ENCODE data around the gene C3orf18.

The C3orf18 gene

DNA sequence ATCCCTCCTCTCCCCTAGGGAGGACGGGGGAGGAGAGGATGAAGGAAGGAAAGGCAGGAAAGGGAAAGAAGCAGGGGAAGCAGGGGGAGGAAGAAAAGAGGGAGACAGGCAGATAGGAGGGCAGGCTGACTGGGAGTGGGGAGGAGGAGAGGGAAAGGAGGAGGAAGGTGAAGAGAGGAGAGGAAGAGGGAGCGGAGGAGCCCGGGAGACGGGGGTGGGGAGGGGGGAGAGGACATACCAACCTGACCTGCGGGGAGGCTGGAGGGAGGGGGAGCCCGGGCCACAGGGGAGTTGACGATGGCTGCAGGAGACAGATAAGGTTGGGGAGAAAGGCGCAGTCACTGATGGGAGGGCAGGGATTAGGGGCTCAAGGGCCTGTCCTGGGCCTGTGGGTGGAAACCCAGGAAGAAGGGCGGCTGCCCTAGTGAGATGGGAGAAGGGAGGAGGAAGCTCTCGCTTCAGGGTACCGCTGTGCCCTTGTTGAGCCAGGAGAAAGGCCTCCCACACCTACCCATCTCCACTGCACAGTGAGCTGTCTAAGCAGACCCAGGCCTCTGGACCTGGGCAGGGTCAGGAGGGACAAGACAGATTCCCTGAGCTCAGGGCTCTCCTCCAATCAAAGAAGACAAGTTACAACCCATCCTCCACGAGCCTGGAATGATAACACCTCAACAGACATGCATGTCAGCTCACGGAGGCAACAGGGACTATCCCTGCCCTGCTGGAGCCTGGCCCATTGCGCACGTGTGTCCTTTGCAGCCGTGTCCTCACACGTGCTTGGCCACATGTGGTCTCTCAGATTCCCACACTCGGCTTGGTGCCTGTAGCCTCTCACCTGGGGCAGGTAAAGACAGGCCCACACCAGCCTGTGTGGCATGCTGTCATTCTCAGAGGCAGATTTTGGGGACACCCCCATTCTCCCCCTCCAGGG is 27.9 kb downstream of the C3orf18 start:
- 0 out of 2 replicates have a peak, but pooled peaks cover 4% of the 10 kb centered on the region for H3K27me3 ChIP-seq (ENCODE audit: control insufficient read depth, insufficient read depth, low read length)
- no peak overlapping the region for H3K9ac ChIP-seq (ENCODE audit: low read length)
- H3K27ac ChIP-seq (ENCODE audit: low read depth, low read length), result no peak overlapping the region
- no peaks in the 10 kb centered on the region for H3K9me3 ChIP-seq (ENCODE audit: control insufficient read depth, insufficient read depth, low read depth, low read length)
- H3K4me3 ChIP-seq (ENCODE audit: low read depth, low read length), result no peak overlapping the region
- H3K36me3 ChIP-seq (ENCODE audit: control insufficient read depth, insufficient read depth, low read length), result no peaks in the 10 kb centered on the region
- peaks cover 25% of the 10 kb centered on the region for H3K4me1 ChIP-seq (ENCODE audit: control insufficient read depth, insufficient read depth, low read length)

DNA sequence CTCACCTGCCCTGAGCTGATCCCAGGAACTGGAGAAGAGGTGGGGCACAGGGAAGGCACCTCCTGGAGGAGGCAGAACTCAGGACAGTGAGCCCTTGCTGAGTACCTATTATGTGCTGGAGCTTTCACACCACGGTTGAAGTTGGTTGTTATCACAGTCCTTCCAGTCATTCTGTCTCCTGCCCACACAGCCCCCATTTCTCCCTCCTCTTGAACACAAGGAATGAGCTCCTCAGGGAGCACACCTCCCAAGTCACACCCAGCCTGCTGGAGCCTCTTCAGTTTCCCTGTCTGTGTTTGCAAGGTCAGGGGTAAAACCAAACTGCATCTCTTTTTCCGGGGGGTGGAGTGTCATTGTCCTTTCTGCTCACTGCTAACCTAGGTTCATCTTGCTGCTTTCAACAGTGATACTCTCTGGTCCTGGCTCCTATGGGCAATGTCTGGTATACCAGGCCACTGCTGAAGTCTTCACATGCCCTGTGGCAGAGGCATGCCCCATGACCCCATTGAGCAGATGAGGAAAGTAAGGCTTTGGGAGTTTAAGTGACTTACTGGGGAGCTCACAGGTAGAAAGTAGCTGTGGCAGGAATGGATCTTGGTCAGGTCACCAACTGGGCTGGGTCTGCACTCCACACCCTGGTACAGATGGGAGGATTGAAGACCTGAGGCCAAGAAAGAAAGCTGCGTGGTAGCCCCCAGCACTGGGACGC is 30.0 kb downstream of the C3orf18 start:
- peaks cover 39% of the 10 kb centered on the region for H3K4me1 ChIP-seq (ENCODE audit: control insufficient read depth, insufficient read depth, low read length)
- no peak overlapping the region for H3K9ac ChIP-seq (ENCODE audit: low read length)
- no peaks in the 10 kb centered on the region for H3K9me3 ChIP-seq (ENCODE audit: control insufficient read depth, insufficient read depth, low read depth, low read length)
- no peak overlapping the region for H3K4me3 ChIP-seq (ENCODE audit: low read depth, low read length)
- H3K27me3 ChIP-seq (ENCODE audit: control insufficient read depth, insufficient read depth, low read length), result peaks cover 8% of the 10 kb centered on the region; the same call in 1 of the 2 replicates
- no peak overlapping the region for H3K27ac ChIP-seq (ENCODE audit: low read depth, low read length)
- no peaks in the 10 kb centered on the region for H3K36me3 ChIP-seq (ENCODE audit: control insufficient read depth, insufficient read depth, low read length)

DNA sequence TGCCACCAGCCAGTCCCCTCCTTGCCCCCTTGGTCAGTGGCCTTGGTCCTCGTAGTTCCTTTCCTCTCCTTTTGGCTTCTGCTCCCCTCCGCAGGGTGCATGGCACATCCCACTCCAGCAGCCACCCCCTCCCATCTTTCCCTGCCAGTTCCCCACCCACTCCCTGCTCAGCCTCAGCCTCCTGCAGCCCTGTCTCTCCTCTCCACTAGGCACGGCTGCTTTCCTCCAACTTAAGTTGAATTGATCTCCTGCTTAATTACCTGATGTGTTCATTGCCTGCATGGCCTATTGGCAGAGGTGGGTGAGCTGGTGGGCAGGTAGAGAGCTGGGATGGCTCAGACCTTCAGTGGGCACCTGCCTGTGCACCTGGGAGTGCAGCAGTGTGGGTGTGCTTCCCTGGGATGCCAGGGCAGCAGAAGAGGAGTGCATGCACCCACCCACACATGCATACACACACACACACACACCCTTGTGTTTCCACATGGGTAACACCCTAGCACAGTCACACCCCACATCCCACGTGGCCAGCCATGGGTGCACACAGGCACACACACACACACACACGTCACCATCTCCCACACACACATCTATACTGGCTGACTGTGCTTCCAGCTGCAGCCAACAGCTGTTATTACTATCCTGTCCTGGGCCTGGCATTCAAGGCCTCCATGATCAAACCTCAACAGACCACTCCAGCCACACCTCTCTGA is 30.9 kb downstream of the C3orf18 start:
- peaks cover 13% of the 10 kb centered on the region for H3K27me3 ChIP-seq (ENCODE audit: control insufficient read depth, insufficient read depth, low read length)
- no peak overlapping the region for H3K27ac ChIP-seq (ENCODE audit: low read depth, low read length)
- H3K36me3 ChIP-seq (ENCODE audit: control insufficient read depth, insufficient read depth, low read length), result no peaks in the 10 kb centered on the region
- no peak overlapping the region for H3K9ac ChIP-seq (ENCODE audit: low read length)
- peaks cover 39% of the 10 kb centered on the region for H3K4me1 ChIP-seq (ENCODE audit: control insufficient read depth, insufficient read depth, low read length)
- H3K4me3 ChIP-seq (ENCODE audit: low read depth, low read length), result no peak overlapping the region
- H3K9me3 ChIP-seq (ENCODE audit: control insufficient read depth, insufficient read depth, low read depth, low read length), result no peaks in the 10 kb centered on the region

DNA sequence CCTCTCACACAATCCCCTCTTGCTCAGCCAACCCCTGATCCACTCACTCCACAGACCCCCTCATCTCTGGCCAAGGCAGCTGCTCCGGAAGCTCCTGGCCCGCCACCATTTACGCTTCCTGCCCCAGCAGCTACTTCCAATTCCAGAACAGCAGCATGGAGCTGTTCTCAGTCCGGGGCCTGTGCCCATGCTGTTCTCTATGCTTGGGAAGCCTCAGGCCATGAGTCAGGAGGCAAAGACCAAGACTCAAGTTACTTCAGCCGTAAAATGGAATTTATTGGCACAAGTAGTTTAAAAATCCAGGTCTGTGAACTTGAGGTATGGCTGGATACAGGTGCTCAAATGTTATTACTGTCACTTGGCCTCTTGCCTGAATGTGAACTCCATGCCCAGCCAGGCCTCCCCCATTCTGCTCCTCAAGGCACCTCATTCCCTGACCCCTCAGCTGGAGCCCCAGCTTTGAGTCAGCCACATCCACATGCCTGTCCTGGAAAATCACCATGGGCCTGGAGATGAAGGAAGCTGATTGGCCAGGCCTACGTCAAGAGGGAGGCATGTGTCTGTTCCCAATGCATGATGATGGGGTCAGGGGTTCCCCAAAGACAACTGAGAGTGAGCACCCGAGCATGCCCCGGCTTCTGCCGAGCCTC is 32.7 kb downstream of the C3orf18 start:
- Histone ChIP-seq H3K27ac (ENCODE audit: low read depth, low read length) (no peak overlapping the region), H3K9ac (ENCODE audit: low read length) (no peak overlapping the region), H3K27me3 (ENCODE audit: control insufficient read depth, insufficient read depth, low read length) (peaks cover 26% of the 10 kb centered on the region), H3K9me3 (ENCODE audit: control insufficient read depth, insufficient read depth, low read depth, low read length) (no peaks in the 10 kb centered on the region), H3K4me3 (ENCODE audit: low read depth, low read length) (no peak overlapping the region), H3K36me3 (ENCODE audit: control insufficient read depth, insufficient read depth, low read length) (no peaks in the 10 kb centered on the region), H3K4me1 (ENCODE audit: control insufficient read depth, insufficient read depth, low read length) (peaks cover 43% of the 10 kb centered on the region)

DNA sequence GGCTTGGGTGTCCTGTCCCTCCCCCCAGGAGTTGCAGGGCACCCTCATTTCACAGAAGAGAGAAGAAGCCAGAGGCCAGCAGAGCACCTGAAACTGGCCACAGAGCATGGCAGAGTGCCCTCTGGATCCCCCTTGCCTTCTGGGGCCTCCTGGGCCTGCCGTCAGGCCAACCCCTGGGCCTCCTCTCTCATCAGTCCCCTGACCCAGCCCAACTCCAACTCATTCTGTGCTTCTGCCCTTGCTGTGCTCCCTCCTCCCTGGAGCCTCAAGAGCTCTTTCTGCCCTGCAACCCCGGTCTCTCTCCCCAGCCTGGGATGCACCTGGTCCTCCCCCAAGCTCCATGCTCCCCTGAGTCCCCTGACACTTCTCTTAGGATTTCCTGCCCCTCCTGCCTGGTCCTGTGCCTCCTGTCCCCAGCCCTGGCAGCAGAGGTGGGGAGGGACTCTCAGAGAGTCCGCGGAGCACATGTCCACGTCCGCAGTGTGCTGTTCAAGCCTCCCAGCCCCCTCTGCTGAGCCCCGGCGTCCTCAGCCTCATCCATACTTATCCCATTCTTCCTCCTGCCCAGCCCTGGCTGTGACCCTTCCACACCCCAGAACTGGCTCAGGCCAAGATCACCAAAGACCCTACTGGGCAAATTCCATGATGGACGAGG is 33.6 kb downstream of the C3orf18 start:
- Histone ChIP-seq H3K36me3 (ENCODE audit: control insufficient read depth, insufficient read depth, low read length) (no peaks in the 10 kb centered on the region), H3K27ac (ENCODE audit: low read depth, low read length) (no peak overlapping the region), H3K9me3 (ENCODE audit: control insufficient read depth, insufficient read depth, low read depth, low read length) (no peaks in the 10 kb centered on the region), H3K27me3 (ENCODE audit: control insufficient read depth, insufficient read depth, low read length) (peaks cover 27% of the 10 kb centered on the region), H3K4me1 (ENCODE audit: control insufficient read depth, insufficient read depth, low read length) (peaks cover 36% of the 10 kb centered on the region), H3K4me3 (ENCODE audit: low read depth, low read length) (no peak overlapping the region), H3K9ac (ENCODE audit: low read length) (no peak overlapping the region)

DNA sequence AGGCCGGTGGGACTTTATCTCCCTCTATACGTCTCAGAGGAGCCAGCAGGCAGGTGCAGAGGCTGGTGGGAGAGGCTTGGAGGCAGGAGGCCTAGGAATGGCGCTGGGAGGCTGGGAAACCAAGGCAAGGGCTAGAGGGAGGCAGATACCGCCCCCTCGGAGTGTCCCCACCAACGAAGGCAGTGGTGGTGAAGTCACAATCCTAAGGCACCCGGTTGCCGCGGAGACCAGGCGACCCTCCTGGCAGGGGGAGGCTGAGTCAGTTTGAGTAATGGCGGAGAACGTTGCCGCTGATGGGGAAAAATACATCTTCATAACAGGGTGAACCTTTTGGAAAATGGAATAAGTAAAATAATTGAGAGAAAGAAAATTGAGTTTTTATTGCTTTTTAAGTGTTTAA is 34.2 kb downstream of the C3orf18 start:
- Histone ChIP-seq H3K36me3 (ENCODE audit: control insufficient read depth, insufficient read depth, low read length) (no peaks in the 10 kb centered on the region), H3K4me1 (ENCODE audit: control insufficient read depth, insufficient read depth, low read length) (peaks cover 31% of the 10 kb centered on the region), H3K27me3 (ENCODE audit: control insufficient read depth, insufficient read depth, low read length) (peaks cover 27% of the 10 kb centered on the region), H3K9ac (ENCODE audit: low read length) (no peak overlapping the region), H3K27ac (ENCODE audit: low read depth, low read length) (no peak overlapping the region), H3K9me3 (ENCODE audit: control insufficient read depth, insufficient read depth, low read depth, low read length) (no peaks in the 10 kb centered on the region), H3K4me3 (ENCODE audit: low read depth, low read length) (no peak overlapping the region)

DNA sequence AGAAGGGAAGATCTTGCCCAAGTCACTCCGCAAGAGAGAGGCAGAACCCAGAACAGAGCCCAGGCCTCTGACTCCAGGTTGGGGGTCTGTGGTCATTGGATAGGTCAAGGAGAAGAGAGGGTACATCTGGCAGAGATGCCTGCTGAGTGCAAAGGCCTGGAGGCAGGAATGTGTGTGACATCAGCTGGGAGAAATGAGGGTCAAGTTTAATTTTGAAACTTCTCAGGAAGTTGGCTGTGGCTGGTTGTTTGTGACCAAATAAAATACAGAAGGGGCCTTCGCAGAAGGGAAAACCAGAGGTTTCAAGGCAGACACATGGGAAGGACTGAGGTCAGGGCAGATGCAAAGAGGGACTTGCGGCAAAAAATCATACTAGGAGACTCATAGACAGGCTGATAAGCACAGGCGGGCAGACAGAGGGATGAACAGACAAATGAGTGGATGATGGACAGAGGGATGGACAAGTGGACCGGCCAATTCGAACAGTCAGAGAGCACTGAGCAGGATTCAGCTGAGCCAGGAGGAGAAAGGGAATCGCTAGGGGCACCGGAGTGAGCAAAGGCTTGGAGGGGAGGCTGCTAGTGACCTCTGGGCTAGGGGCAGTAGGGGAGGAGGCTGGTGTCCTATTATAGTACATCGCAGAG is 35.4 kb downstream of the C3orf18 start:
- peaks cover 27% of the 10 kb centered on the region for H3K27me3 ChIP-seq (ENCODE audit: control insufficient read depth, insufficient read depth, low read length)
- H3K27ac ChIP-seq (ENCODE audit: low read depth, low read length), result no peak overlapping the region
- H3K9me3 ChIP-seq (ENCODE audit: control insufficient read depth, insufficient read depth, low read depth, low read length), result no peaks in the 10 kb centered on the region
- H3K9ac ChIP-seq (ENCODE audit: low read length), result no peak overlapping the region
- H3K4me1 ChIP-seq (ENCODE audit: control insufficient read depth, insufficient read depth, low read length), result peaks cover 27% of the 10 kb centered on the region
- no peak overlapping the region for H3K4me3 ChIP-seq (ENCODE audit: low read depth, low read length)
- H3K36me3 ChIP-seq (ENCODE audit: control insufficient read depth, insufficient read depth, low read length), result no peaks in the 10 kb centered on the region

DNA sequence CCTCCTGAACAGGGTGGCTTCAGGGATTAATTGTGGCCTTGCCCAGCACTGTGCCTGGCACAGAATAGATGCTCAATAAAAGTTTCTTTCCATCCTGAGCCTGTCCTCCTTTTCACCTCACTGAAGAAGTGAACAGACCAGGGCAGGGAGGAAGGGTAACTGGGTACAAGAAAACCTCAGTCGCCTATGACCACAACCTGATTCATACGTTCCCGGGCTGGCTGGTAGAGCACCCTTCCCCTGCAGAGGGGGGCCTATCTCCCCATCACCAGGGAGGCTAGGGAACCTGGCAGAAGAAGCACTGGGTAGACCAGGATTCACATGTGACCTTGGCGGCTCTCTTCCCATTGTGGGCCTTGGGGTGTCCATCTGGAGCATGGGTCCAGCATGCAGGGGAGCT is 36.3 kb downstream of the C3orf18 start:
- Histone ChIP-seq H3K27ac (ENCODE audit: low read depth, low read length) (no peak overlapping the region), H3K4me3 (ENCODE audit: low read depth, low read length) (no peak overlapping the region), H3K4me1 (ENCODE audit: control insufficient read depth, insufficient read depth, low read length) (peaks cover 29% of the 10 kb centered on the region), H3K27me3 (ENCODE audit: control insufficient read depth, insufficient read depth, low read length) (peaks cover 27% of the 10 kb centered on the region), H3K9ac (ENCODE audit: low read length) (no peak overlapping the region), H3K9me3 (ENCODE audit: control insufficient read depth, insufficient read depth, low read depth, low read length) (no peaks in the 10 kb centered on the region), H3K36me3 (ENCODE audit: control insufficient read depth, insufficient read depth, low read length) (no peaks in the 10 kb centered on the region)

DNA sequence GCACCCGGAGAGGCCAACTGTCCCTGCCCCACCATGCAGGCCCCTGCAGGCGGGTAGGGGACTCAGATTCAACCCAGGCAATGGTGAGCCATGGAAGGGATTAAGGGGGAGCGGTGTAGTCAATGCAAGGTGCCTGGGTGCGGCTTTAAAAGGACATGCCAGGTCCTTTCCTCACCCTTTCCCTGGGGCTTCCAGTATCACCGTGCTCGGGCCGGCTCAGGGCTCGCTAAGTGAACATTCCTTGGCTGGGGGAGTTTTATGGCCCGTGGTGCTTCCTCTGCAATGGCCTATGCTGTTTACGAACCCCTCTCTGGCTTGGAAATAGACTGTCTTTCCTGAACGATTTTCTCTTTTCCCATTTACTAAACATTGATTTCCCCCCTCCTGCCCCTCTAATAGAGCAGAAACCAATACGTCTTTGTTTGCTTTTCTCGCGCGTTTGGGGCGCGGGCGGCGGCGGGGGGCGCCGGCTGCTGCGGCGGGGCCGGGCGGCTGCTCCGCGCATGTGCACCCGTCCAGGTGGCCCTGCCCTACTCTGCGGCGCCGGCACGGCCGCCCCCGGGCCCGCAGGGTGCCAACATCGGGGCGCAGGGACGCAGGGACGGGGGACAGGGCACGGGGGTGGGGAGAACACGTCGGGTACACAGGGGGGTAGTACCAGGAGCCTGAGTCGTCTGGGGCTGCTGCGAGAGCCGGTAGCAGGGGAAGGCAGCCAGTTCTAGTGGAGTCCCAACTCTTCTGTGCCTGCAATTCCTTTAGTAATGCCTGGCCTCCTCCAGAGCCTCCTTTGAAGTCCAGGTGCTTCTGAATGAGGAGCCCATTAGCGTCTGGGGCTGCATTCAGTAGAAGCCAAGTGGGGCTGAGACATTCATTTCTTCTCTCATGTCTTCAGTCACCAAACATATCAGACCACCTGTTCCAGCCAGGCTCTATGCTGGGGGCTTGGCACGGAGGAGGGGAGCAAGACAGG is 37.3 kb downstream of the C3orf18 start:
- no peak overlapping the region for H3K27ac ChIP-seq (ENCODE audit: low read depth, low read length)
- H3K27me3 ChIP-seq (ENCODE audit: control insufficient read depth, insufficient read depth, low read length), result peaks cover 27% of the 10 kb centered on the region
- H3K4me1 ChIP-seq (ENCODE audit: control insufficient read depth, insufficient read depth, low read length), result peaks cover 36% of the 10 kb centered on the region
- peak overlapping the region; percentile 43 for H3K4me3 ChIP-seq (ENCODE audit: low read depth, low read length)
- no peaks in the 10 kb centered on the region for H3K36me3 ChIP-seq (ENCODE audit: control insufficient read depth, insufficient read depth, low read length)
- no peak overlapping the region for H3K9ac ChIP-seq (ENCODE audit: low read length)
- no peaks in the 10 kb centered on the region for H3K9me3 ChIP-seq (ENCODE audit: control insufficient read depth, insufficient read depth, low read depth, low read length)
